GM18502 (cell line): Measurements from ENCODE around the gene FBXO28.
A peak's percentile ranks its signal among the peaks of the same experiment; 100 is the strongest.
"Not testable (repeated sequence)": the region's sequence is repeated elsewhere in the genome, so short reads cannot be mapped to it uniquely, and the experiment has no call there.

Experiments used
- ATAC-seq: cut with Tn5 transposase; IDR thresholded peaks from one replicate; pipeline ENCODE4 v1.9.1; 2021; ENCODE audit warnings: mild to moderate bottlenecking; ENCODE audit not compliant: unreplicated experiment, poor library complexity

Gene FBXO28

GRCh38 chr1:224113918-224114786 lies at the start of gene FBXO28:
Gene FBXO28 (plus strand): TSS chr1:224114111. CDS start chr1:224114130, 19 bp downstream.
- ATAC-seq, result peak; percentile 98

- ATAC-seq, result no peak
Observed at GRCh38 chr1:224064150-224064549, 49.8 kb upstream of the FBXO28 start.

DNA sequence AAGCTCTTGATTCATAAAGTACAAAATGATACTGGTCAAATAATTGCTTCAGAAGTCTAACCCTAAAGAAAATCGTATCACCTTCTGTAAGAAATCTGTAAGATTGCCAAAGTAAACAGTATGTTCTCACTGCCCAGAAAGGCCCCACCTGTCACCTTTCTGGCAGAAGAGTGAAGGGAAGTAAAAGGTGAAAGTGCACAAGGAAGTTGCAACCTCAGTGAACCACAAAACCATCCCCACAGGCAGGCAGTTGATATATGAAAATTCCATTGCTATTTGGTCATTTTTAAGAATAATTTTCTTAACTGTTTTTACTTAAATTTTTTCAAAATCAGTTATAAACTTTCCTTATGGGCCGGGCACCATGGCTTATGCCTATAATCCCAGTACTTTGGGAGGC lies 48.5 kb upstream of the FBXO28 start:
- ATAC-seq, result no peak

DNA sequence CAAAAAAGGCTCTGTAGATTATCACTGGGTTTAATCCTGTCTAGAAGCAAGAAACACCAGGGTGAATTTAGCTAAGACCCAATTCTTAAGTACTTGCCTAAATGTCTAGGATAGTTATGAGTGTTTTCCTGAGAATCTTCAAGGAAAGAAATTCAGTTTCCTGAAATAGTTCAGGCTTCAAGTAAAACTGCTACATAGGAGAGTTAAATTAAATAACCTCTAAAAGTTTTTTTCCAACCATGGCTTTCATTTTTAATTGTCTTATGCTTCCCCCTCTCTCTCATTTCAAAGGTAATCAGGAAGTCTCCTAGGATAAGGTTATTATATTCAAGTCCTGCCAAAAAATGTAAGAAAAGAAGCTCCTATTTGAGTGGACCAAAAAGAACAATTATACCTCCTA lies 46.7 kb upstream of the FBXO28 start:
- no peak for ATAC-seq

GRCh38 chr1:224067621-224068457 lies 46.1 kb upstream of the FBXO28 start:
- ATAC-seq, result no peak

DNA sequence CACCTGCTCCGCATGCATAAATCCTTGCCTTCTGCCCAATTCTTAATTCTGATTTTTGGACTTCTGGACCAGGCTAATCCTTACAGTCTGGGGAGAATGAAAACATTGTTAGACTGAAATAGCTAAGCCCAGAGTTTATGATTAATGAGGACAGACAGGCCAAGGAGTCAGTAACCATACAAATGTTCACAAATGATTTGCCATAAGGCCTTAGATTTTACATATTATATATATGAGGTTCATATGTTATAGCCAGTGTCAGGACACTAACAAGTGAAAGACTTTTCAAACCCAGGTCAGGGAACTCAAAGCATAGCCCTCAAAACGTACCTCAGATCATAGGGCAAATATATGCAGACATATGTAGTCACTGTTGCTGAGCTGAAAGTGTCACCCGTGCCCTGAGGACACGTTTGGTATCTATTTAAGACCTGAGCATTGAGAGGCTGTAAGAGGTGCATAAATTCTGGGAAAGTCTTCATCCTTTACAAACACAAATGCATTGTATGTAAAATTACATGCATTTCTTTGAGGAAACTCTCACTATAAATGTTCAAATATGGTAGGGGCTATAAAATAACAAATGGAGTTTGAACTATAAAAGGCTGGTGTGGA lies 45.3 kb upstream of the FBXO28 start:
- no peak for ATAC-seq

DNA sequence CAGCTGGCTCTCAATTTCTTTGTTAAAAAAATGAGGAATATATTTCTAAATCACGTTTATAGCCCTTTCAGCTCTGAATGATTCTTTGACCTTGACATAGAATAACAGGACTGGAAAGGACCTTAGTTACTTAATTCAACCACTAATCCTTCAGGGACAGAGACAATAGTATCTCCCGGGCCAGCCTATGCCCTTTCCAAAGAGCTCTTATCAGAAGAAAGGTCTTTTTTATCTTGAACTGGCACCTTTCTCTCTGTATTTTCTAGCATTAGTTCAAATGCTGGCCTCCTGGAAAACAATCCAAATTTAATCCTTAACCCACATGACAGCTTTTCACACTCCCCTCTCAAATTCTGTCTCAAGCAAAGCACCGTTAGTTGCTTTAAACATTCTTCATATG lies 44.8 kb upstream of the FBXO28 start:
- no peak for ATAC-seq

DNA sequence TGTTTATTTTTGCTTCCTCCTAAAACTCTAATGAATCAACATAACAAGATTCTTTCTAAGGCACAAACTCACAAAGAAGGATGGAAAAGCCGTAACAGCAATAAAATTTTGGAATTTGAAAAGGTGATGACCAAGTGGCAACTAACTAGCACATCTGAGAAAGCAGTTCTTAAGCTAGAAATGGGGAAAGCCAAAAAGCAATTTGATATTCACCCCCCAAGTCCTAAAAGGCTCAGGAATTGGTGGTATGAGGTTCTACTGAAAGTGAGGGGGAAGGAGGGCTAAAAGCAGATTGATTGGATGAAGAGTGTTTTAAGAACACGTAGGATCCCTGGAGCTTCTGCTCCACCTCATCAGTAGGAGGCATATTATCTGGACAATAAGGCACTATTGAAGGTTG lies 43.4 kb upstream of the FBXO28 start:
- ATAC-seq, result no peak

DNA sequence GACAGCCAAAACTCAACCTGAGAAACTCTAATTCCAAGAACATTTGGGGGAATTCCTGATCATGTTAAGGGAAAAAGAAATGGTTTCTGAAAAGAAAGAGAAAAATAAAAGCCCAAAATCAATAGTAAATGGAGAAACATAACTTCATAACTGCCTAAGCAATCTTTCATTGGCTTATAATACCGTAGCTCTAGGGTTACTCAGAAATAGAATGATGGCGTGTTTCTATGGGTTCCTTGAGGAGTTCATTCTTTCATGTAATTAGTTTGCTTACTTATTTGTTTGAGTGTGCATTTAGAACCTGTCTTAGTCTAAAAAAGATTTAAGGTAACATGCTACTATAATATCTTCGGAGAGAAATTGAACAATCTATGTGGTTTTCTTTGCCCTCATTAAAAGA lies 37.5 kb upstream of the FBXO28 start:
- ATAC-seq, result no peak

DNA sequence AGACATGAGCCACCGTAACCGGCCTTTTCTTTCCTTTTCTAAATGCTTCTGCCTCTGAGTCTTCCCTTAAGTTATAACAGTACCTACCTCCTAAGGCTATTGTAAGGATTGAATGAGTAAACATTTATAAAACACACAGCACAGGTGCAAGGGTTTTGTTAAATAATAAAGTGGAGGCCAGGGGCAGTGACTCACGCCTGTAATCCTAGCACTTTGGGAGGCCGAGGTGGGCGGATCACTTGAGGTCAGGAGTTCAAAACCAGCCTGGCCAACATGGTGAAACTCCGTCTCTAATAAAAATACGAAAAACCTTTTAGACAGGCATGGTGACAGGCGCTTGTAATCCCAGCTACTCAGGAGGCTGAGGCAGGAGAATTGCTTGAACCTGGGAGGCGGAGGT lies 34.3 kb upstream of the FBXO28 start:
- ATAC-seq, result not testable (repeated sequence)

DNA sequence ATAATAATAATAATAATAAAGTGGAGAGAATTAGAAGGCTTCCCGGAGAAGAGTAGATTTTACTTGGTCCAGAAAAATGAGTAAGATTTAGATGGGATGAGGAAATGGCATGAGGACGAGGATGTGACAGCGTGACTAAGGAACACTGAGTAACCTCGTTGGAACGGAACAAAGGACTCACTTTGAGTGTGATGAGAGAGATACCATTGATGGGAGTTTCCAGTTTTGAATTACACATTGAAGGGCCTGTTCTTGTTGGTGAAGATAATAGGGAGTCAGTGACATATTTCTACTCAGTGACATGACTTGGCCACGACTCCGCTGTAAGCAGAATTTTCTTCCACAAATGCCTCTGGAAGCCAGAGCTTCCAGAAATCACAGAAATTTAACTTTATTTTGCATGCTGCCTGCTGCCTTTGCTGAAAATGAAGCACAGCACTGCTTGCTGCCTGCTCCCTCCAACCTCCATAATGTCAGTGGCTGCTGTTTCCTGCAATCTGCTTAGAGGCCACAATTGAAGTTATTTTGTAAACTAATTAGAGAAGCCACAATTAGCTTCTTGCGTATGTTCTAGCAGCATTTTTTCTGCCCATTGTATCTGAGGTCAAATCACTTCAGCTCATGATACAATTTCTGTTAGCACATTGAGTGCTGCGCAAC lies 33.7 kb upstream of the FBXO28 start:
- no peak for ATAC-seq

GRCh38 chr1:224081604-224082003 lies 32.3 kb upstream of the FBXO28 start:
- ATAC-seq, result no peak

DNA sequence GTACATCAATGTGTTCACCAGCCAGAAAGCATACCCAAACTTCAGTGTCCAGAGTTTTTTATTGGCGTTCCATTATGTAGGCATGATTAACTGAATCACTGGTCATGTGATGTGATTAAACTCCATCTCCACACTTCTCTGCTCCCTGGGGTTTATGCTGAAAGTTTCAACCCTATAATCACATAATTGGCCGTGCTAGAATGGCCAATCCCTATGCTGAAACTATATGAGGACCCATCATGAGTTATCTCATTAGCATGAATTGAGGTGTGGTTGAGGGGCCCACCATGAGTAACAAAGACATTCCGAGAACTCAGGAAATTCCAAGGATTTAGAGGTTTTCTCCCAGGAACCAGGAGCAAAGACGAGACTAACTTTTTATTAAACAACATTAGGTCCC lies 31.8 kb upstream of the FBXO28 start:
- ATAC-seq, result no peak

DNA sequence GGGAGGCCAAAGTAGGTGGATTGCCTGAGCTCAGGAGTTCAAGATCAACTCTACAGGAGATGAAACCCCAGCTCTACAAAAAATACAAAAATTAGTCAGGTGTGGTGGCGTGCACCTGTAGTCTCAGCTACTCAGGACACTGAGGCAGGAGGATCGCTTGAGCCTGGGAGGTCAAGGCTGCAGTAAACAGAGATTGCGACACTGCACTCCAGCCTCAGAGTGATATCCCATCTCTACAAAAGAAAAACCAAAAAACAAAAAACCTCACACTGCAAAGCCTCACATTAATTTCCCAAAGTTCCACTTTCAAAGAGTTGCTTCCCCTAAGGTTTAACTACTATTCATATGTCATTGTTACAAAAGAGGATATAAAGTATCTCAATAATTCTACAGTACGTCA lies 29.0 kb upstream of the FBXO28 start:
- ATAC-seq, result no peak

DNA sequence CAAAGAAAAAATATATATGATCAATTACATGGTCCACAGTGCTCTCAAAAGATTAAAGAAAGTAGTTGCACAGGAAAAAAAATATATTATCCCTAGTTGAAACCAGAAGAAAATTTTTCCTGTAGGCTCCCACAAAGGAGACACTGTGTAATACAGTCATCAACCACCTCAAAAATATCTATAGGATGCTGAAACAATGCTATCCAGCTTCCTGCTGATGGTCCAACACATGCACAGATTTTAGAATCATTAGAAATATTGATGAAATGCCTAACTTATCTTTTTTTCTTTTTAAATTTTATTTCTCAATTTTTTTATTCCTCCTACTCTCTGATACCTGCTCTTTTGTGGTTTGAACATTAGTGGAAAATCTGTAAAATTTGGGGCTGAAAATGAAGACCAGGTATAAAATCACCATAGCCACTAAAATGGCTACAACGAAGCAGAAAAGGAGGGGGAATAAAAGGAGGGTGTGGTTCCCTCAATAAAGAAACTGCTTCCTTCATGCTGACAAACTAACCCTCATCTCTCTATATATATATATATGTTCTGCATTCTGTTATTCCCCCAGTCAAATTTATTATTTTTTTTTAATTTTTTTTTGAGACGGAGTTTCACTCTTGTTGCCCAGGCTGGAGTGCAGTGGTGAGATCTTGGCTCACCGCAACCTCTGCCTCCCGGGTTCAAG lies 28.3 kb upstream of the FBXO28 start:
- no peak for ATAC-seq

DNA sequence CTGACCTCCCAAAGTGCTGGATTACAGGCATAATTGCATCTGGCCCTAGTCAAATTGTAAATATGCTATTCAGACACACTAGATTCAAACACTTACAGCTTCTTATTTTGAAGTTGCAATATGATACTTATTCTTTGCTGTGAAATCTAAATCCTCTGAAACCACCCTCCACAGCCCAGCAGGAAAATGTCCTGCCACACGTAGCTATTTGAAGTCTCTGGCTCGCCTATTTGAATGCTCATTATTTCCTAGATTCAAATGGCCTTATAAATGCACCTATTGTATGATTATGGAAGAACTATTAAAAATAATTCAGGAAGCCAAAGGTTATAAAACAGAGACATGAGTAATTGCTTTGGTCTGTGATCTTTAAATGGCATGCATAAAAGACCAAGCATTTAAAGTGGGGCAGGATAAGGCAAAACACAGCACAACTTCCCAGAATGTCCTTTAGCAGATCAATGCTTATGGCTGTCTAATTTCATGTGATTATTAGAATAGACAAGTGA lies 26.6 kb upstream of the FBXO28 start:
- no peak for ATAC-seq

GRCh38 chr1:224089583-224089982 lies 24.3 kb upstream of the FBXO28 start:
- ATAC-seq, result no peak

GRCh38 chr1:224090116-224090515 lies 23.8 kb upstream of the FBXO28 start:
- ATAC-seq, result no peak

DNA sequence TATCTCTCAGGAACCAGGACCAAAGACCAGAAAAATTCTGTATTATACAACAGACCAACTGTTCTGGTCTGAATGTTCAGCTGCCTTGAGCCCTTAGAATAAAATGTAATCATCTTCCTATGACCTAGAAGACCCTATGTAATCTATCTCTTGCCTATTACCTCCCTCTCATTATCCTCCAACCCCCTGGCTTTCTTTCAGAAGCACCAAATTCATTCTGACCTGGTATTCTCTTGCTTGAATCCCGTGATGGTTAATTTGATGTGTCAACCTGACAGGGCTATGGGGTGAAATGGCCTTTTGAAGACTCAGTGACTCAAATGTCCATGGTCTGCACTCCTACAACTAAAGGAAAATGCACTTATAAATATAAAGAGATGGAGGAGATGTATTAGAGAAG lies 21.8 kb upstream of the FBXO28 start:
- no peak for ATAC-seq

DNA sequence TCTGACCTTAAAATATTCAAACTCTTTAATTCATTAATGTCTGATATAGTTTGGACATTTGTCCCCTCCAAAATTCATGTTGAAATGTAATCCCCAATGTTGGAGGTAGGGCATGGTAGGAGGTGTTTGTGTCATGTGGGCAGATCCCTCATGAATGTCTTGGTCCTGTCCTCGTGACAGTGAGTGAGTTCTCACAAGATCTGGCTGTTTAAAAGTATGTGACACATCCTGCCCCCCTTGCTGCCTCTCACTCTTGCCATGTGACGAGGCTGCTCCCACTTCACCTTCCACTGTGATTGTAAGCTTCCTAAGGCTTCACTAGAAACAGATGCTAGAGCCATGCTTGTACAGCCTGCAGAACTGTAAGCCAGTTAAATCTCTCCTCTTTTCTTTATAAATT lies 21.3 kb upstream of the FBXO28 start:
- no peak for ATAC-seq
